Measurements from ENCODE around the gene ARL8B. TPM values are rescaled to one million over a fixed set of nuclear protein-coding genes. Genes with fewer than 3 reads are reported as not detected.

Gene ARL8B
- total and polyA plus RNA-seq, 7 donors: 35.1 to 266 (median 141) TPM

GRCh38 chr3:5187920-5188418 lies 65.9 kb downstream of the ARL8B start:
- intact Hi-C loops (cut with DNase I): loop anchor here (1.0 to 5.0 kb wide), 3 partner anchors 46 to 66 kb away; partner anchors contain the start of gene ARL8B (in 2 of the 2)
- H3K36me3 ChIP-seq (ENCODE audit: insufficient read depth in 1 of 2, low read depth in 1 of 2): peaks cover 0 to 10% of the 10 kb centered on the region in 2 donors
- H3K27me3 ChIP-seq (ENCODE audit: insufficient read depth in 3 of 3, low read length in 2 of 3): no peaks in the 10 kb centered on the region
- TF ChIP-seq CTCF (IDR thresholded peaks at IDR 0.05): no peak
- ATAC-seq (peak; percentile 36 to 54 (median 48)), DNase-seq (peak; percentile 49 to 75)
- H3K27ac ChIP-seq: peak overlapping the region; percentile 94
- WGBS, 3 donors: 0 to 1% (median 1%) methylated on average over 51 to 66 of the region's 66 CpGs
- H3K9me3 ChIP-seq: no peaks in the 10 kb centered on the region
- peak overlapping the region; percentile 92 for H3K4me3 ChIP-seq
- peaks cover 32% of the 10 kb centered on the region for H3K4me1 ChIP-seq

- Histone ChIP-seq H3K9me3 (no peaks in the 10 kb centered on the region), H3K4me3 (peak overlapping the region; percentile 92), H3K27me3 (ENCODE audit: insufficient read depth in 3 of 3, low read length in 2 of 3) (no peaks in the 10 kb centered on the region), H3K36me3 (ENCODE audit: insufficient read depth in 1 of 2, low read depth in 1 of 2) (peaks cover 0 to 5% of the 10 kb centered on the region in 2 donors), H3K4me1 (peaks cover 34% of the 10 kb centered on the region), H3K27ac (peak overlapping the region; percentile 94)
- TF ChIP-seq CTCF (IDR thresholded peaks at IDR 0.05): no peak
- 8 to 11% (median 10%) methylated on average over 24 to 26 of the region's 26 CpGs for WGBS, 3 donors
- ATAC-seq (peak in 1 of 4 donors; percentile 0), DNase-seq (no peak)
- intact Hi-C loops (cut with DNase I): loop anchor here (5.0 kb wide), 2 partner anchors 46 to 66 kb away; partner anchors contain the start of gene ARL8B (in 1 of the 2)
Measured at GRCh38 chr3:5188419-5189221, 66.5 kb downstream of the ARL8B start.

DNA sequence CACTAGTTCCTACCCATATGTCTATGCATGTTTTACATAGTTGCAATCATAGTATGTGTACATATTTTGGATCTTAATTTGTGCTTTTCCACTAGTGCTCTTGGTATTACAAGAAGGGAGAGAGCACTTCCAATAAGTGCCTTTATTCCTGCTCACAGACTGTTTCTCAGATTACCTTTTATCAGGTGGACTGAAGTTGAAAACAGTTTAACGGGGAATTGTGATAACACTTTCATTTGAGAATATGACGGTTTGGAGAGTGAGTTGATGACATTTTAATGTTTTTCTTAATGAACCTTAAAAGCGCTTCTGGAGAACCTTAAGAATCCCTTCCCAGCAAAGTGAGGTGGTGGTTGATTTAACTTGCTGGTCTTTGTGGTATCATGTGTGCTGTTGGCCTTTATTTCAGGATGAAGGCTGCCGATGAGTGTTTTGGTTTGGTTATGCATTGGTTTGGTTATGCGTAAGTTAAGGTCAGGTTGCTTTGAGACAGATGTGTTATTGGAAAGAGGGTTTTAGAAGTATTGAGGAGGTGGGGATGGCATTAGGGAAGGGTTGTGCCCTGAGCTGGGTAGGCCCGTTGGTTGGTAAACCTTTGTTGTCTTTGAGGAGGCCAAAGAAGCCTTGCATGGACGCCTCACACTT lies 68.2 kb downstream of the ARL8B start:
- Histone ChIP-seq H3K27ac (no peak overlapping the region), H3K9me3 (no peaks in the 10 kb centered on the region), H3K4me3 (peak overlapping the region; percentile 92), H3K27me3 (ENCODE audit: insufficient read depth in 3 of 3, low read length in 2 of 3) (no peaks in the 10 kb centered on the region), H3K36me3 (ENCODE audit: insufficient read depth in 1 of 2, low read depth in 1 of 2) (no peaks in the 10 kb centered on the region), H3K4me1 (peaks cover 47% of the 10 kb centered on the region)
- DNase-seq (no peak), ATAC-seq (no peak)
- intact Hi-C loops (cut with DNase I): loop anchor here in 1 of 2 donors (10.0 kb wide), 2 partner anchors 475 to 535 kb away; no protein-coding TSS in a partner anchor
- TF ChIP-seq CTCF (IDR thresholded peaks at IDR 0.05): no peak
- 77 to 83% (median 77%) methylated on average over 7 of the region's 7 CpGs for WGBS, 3 donors

DNA sequence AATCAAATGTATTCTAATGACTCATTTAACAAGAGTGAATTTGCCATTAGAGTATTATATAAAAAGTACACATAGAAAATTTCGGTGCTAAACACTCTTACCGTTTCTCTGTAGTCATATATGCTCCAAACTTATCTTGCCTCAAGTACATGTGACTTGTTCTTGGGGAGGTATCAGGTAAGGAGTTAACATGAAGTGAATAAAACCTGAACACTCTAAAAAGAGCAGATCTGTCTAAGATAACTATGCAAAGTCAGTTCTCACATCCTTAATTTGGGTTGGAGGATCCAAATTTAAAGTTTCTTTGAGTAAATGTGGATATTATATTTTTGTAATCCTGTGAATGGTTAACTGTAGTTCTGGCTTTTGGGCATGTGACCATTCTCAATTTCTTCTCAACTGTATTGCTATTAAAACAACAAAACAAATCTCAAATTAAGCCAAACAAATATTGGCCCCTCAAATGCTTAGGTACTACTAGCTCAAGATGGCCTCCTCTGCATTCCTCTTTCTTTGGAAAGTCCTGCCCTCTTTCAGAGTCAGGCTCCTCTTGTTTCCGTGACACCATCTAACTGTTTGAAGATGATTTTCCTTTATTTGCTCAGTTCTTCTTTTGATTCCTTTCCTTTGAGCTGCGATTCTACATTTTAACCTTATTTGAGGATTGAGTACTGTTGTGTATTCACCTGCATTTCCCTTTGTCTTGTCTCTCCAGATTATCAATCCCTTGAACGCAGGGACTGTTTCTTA lies 69.6 kb downstream of the ARL8B start:
- ATAC-seq (no peak), DNase-seq (no peak)
- Histone ChIP-seq H3K4me1 (peaks cover 60% of the 10 kb centered on the region), H3K9me3 (no peaks in the 10 kb centered on the region), H3K36me3 (ENCODE audit: insufficient read depth in 1 of 2, low read depth in 1 of 2) (no peaks in the 10 kb centered on the region), H3K27ac (peak overlapping the region; percentile 3), H3K4me3 (no peak overlapping the region), H3K27me3 (ENCODE audit: insufficient read depth in 3 of 3, low read length in 2 of 3) (no peaks in the 10 kb centered on the region)
- intact Hi-C loops (cut with DNase I): loop anchor here in 1 of 2 donors (10.0 kb wide), 2 partner anchors 477 to 537 kb away; no protein-coding TSS in a partner anchor
- no peak for TF ChIP-seq CTCF (IDR thresholded peaks at IDR 0.05)
- 91 to 92% (median 91%) methylated on average over 5 of the region's 5 CpGs for WGBS, 3 donors
